Left forelimb (tissue), 1 donor: ENCODE data around the gene TPO.
"Not testable (repeated sequence)": the region's sequence is repeated elsewhere in the genome, so short reads cannot be mapped to it uniquely, and the experiment has no call there.

Experiments
- DNase-seq: peaks from one replicate; pipeline ENCODE4 v3.0.0-alpha.2; 2018; ENCODE audit warnings: low spot score

Gene TPO

DNA sequence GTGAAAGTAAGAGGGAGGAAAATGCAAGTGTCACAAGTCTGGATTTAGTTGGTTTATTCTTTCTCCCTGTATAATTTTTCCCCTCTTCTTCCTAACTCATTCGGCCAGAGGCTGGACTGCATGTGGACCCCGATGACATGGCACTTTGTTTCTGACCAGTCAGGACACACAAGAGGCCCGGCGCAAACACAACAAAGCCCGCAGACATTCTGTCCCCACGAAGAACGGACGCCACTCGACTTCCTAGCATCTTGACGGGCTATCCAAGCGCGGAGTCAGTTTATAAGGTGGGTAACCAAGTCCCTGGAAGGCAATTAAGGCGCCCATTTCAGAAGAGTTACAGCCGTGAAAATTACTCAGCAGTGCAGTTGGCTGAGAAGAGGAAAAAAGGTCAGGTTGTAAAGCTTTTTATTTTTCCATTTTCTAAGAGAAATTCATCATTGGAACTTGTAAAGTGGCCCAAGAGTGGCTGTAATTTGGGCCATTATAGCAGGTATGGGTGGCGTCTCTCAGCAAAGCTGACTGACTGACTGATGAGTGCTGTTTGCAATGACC lies at the start of gene TPO:
Gene TPO (plus strand): TSS at position 308 of the 555 bp plus-strand sequence. CDS start 946 bp downstream, outside the sequence.
- no peak for DNase-seq

DNA sequence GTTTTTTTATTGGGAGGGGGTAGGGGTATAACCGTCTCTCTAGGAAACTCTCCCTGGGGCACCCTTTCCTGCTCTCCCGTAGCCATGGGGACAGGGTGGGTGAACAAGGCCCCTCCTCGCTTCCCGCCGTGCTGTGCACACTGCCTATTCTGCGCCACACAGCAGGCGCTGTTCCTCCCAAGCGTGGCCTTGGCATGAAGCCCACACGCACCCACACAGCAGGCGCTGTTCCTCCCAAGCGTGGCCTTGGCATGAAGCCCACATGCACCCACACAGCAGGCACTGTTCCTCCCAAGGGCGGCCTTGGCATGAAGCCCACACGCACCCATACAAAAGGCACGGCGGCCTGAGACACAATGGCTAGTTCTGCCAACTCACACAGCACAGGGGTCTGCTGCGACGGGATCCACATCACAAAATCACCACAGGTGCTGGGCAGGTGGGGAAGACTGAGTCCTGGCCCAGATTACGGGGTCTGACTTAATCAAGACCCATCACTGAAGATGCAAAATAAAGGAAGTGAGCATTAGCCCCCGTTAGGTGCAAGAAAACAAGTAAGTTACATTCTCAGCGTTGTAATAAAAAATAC lies 46.6 kb upstream of the TPO start:
- DNase-seq: no peak

DNA sequence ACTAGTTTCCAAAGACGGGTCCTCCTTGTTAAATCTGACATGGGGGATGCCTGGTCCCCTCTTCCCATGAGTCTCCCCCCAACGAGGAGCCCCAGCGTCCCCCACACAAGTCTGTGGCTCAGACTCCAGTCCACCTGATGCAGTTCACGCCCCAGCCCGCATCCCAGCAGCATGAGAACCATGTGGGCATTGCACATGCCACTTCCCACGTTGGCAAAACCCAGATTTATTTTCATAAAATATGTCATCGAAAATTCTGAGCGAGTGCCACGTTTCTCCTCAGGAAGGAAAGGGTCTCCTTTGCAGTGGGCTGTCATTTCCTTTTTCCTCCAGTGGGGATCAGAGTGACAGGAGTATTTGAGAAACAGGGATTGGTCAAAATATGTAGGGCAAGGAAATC lies 45.7 kb upstream of the TPO start:
- no peak for DNase-seq

DNA sequence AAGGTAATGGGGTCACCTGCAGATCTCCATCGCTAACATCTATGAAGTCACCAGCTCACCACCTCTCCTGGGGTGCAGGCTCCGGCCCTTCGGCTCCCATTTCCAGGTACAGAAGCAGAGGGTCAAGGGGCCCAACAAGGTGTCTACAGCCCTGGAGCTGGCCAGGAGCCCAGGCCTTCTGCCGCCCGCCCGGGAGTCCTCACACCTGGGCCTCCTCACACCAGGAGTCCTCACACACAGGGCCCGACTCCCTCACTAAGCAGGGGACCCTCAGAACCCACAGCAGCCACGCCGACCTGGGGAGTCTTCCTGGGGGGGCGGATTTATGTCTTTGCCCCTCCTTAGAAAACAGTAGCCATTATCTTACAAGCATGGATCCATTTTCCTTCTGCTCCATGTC lies 43.4 kb upstream of the TPO start:
- DNase-seq: no peak

GRCh38 chr2:1370461-1370860 lies 42.8 kb upstream of the TPO start:
- no peak for DNase-seq

- no peak for DNase-seq
Observed at GRCh38 chr2:1371082-1371481, 42.2 kb upstream of the TPO start.

GRCh38 chr2:1373830-1374229 lies 39.4 kb upstream of the TPO start:
- DNase-seq: no peak

DNA sequence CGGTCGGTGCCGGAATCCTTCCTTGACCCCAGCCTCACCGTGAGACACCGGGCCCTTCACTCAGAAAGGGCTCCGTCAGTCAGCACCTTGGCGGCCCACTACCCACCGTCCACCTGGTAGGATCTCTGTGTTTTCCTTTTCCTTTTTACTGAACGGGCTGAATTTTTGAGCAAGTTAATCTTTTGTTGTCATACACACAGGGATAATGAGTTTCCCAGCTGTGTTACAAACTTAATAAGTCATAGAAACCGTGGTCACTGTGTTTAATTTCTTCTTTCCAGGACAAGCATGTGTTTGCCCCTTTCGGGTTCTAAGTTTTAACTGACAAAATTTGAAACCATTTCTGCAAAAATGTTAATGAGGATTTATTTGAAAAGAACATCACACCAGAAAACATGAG lies 39.0 kb upstream of the TPO start:
- no peak for DNase-seq

GRCh38 chr2:1375794-1376193 lies 37.5 kb upstream of the TPO start:
- DNase-seq: no peak

DNA sequence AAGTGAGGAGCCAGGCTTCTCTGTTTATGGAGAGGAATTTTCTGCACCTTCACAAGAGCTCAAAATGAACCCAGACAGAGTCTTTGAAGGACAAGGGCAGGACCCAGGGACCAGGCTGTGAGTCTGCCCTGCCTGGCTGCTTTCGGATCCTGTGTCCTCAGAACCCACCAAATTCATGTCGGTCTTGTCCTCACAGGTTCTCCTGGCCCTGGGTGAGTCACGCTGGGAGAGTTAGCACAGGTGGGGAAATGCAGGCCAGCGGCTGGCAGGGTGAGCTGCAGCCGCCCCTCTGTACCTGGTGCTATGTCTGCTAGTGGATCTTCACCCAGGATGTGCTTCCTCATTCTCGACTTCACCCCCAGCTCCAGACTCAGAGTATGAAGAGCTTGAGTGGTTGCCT lies 35.8 kb upstream of the TPO start:
- no peak for DNase-seq

- no peak for DNase-seq
Observed at GRCh38 chr2:1378456-1379150, 34.7 kb upstream of the TPO start.

GRCh38 chr2:1381644-1382043 lies 31.6 kb upstream of the TPO start:
- no peak for DNase-seq

GRCh38 chr2:1387954-1388725 lies 25.1 kb upstream of the TPO start:
- DNase-seq: not testable (repeated sequence)

- not testable (repeated sequence) for DNase-seq
Observed at GRCh38 chr2:1390118-1390517, 23.1 kb upstream of the TPO start.

GRCh38 chr2:1393321-1393720 lies 19.9 kb upstream of the TPO start:
- no peak for DNase-seq

GRCh38 chr2:1394709-1395408 lies 18.4 kb upstream of the TPO start:
- DNase-seq: no peak

GRCh38 chr2:1397350-1397749 lies 15.9 kb upstream of the TPO start:
- DNase-seq: no peak

GRCh38 chr2:1398191-1398590 lies 15.1 kb upstream of the TPO start:
- DNase-seq: no peak

DNA sequence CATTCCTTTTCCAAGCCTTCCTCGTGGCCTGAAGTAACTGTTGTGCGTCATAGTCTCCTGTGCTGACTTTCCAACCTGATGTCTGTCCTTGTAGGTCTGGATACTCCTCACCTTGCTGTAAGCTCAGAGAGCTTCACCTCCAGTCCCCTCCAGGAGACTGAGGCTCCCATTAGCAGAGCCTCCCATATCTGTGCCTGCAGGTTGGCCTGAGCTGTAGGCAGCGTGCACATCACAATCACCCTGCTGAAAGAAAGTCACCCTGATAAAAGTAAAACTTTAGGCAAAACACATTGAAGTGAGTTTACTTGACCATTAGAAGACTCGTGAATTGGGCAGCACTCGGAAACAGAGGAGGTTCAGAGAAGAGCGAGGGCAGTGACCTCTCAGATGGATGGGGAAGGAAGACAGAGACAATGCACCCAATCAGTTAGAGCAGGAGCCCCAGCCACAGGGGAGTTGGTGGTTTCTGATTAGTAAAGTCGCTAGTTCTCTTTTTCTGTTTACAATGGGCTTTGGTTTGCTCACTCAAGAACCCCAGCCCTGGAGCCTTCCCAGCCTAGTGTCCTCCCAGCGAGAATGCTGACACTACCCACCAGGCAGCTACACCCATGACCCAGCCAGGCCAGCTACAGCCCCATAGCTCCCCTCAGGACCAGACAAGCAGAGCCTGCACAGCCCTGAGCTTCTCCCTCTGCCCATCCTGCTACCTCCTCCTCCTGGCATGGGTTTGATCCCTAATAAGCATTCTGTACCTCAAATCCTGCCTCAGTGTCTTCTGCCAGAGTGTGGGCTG lies 12.1 kb upstream of the TPO start:
- no peak for DNase-seq

DNA sequence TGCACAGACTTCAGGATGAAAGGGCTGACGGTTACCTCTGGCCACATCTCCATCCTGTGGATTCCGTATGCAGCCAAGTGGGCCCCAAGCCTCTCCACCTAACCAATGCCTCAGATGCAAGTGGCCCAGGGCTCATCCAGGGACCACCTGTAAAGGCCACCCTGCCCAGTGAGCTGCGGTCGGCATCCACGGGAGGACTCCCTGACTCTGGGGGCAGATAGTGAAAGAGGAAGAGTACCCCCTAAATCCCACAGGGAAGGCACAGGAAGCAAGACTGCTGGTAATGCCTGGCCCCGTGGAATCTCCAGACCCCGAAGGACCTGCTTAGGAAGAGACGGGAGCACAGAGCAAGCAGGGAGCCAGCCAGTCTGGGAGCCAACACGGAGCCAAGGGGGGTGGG lies 11.2 kb upstream of the TPO start:
- no peak for DNase-seq

DNA sequence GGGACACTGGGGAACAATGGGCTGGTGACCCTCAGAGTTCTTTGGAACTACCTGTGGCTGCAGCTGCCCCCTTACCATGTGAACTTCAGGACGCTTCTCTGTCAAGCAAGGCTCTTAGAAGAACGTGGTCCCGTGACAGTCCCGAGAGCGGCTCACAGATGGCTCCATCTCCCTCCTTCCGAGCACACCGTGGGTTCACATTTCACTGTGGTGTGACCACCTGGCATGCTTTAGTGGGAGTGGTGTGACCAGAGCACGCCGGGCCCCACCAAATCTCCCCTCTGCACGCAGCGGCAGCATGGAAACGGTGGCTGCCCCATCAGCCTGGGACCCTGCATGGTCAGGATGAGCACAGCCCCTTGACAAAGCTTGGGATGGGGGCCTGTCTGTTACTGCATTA lies 9.7 kb upstream of the TPO start:
- DNase-seq: no peak

GRCh38 chr2:1405124-1405523 lies 8.1 kb upstream of the TPO start:
- DNase-seq: no peak
